Measurements from ENCODE around the gene EIF3D. TPM values are rescaled to one million over a fixed set of nuclear protein-coding genes. Genes with fewer than 3 reads are reported as not detected.

EIF3D gene
- total and polyA plus RNA-seq, 2 of the 13 experiments (the other 11 are each of a cell fraction or from before 2014, with no cell fraction given) = 118 to 274 TPM

- in situ Hi-C loops (cut with HindIII; ENCODE audit: extremely low pct_ligation_motif_present, low pct_unique_long_range_greater_than_20kb) (no loop called here), intact Hi-C loops (cut with micrococcal nuclease; ENCODE audit: unreplicated experiment) (no loop called here)
- Histone ChIP-seq H3K4me3 (replicated peaks in 1 of 3; ENCODE audit: insufficient read depth in 1 of 3, low read depth in 2 of 3, low read length in 3 of 3) (no peak overlapping the region), H3K27me3 (ENCODE audit: control insufficient read depth in 1 of 2, insufficient read depth in 2 of 2, low read length in 2 of 2) (peaks cover 4 to 46% of the 10 kb centered on the region in 2 experiments), H3K79me2 (ENCODE audit: insufficient read depth, low read length) (no peaks in the 10 kb centered on the region), H3K36me3 (replicated peaks in 1 of 2; ENCODE audit: control insufficient read depth in 1 of 2, insufficient read depth in 2 of 2, low read length in 2 of 2) (no peaks in the 10 kb centered on the region), H4K20me1 (ENCODE audit: insufficient read depth, low read length) (no peaks in the 10 kb centered on the region), H3K9ac (ENCODE audit: insufficient read depth, low read depth, low read length) (no peak overlapping the region), H2AFZ (ENCODE audit: low read length) (no peak overlapping the region), H3K27ac (ENCODE audit: extremely low read length, insufficient read depth, low read length) (no peak overlapping the region), H3K4me1 (ENCODE audit: insufficient read depth, low read length) (0 out of 2 replicates have a peak, but pooled peaks cover 4% of the 10 kb centered on the region), H3K9me3 (ENCODE audit: low read length) (no peaks in the 10 kb centered on the region), H3K4me2 (ENCODE audit: low read depth, low read length) (no peak overlapping the region)
- CTCF ChIA-PET (ENCODE audit: low intra/inter-chr PET ratio, low total read pairs) = no interaction called here
- ATAC-seq = no peak
- no peak for FAIRE-seq
- DNase-seq (ENCODE audit: low spot score) = no peak
- POLR2A ChIA-PET = no interaction called here
- 42% methylated on average over 9 of the region's 13 CpGs for WGBS (ENCODE audit: low lambda C conversion rate)
- no TSS peak for BruUV-seq (replicated peaks)
- TF ChIP-seq ZBTB2 (CRISPR knock-in tag; IDR thresholded peaks at IDR 0.05; ENCODE audit: low read depth) (no peak), CREM (IDR thresholded peaks at IDR 0.05) (no peak), CREM (CRISPR knock-in tag; IDR thresholded peaks at IDR 0.05) (no peak), FUBP1 (CRISPR knock-in tag; IDR thresholded peaks at IDR 0.05; ENCODE audit: borderline replicate concordance) (no peak), ZNF570 (CRISPR knock-in tag; IDR thresholded peaks at IDR 0.05; ENCODE audit: borderline replicate concordance) (no peak), ZNF83 (CRISPR knock-in tag; IDR thresholded peaks at IDR 0.05; ENCODE audit: borderline replicate concordance) (no peak), SOX13 (IDR thresholded peaks at IDR 0.05) (no peak), SOX13 (CRISPR knock-in tag; conservative IDR thresholded peaks at IDR 0.05 in 1 of 2, IDR thresholded peaks at IDR 0.05 in 1 of 2) (no peak), ZNF746 (CRISPR knock-in tag; IDR thresholded peaks at IDR 0.05) (no peak), TBX2 (CRISPR knock-in tag; IDR thresholded peaks at IDR 0.05; ENCODE audit: borderline replicate concordance) (no peak), ZNF619 (CRISPR knock-in tag; IDR thresholded peaks at IDR 0.05) (no peak), GTF2F1 (IDR thresholded peaks at IDR 0.05; ENCODE audit: low read length) (no peak), GMEB1 (CRISPR knock-in tag; IDR thresholded peaks at IDR 0.05; ENCODE audit: borderline replicate concordance) (no peak), ZNF225 (CRISPR knock-in tag; IDR thresholded peaks at IDR 0.05) (no peak)
- TF ChIP-seq, protein P1, sequence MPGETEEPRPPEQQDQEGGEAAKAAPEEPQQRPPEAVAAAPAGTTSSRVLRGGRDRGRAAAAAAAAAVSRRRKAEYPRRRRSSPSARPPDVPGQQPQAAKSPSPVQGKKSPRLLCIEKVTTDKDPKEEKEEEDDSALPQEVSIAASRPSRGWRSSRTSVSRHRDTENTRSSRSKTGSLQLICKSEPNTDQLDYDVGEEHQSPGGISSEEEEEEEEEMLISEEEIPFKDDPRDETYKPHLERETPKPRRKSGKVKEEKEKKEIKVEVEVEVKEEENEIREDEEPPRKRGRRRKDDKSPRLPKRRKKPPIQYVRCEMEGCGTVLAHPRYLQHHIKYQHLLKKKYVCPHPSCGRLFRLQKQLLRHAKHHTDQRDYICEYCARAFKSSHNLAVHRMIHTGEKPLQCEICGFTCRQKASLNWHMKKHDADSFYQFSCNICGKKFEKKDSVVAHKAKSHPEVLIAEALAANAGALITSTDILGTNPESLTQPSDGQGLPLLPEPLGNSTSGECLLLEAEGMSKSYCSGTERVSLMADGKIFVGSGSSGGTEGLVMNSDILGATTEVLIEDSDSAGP (CRISPR knock-in tag; IDR thresholded peaks at IDR 0.05; ENCODE audit: borderline replicate concordance) = no peak
- TF ChIP-seq, protein P2, sequence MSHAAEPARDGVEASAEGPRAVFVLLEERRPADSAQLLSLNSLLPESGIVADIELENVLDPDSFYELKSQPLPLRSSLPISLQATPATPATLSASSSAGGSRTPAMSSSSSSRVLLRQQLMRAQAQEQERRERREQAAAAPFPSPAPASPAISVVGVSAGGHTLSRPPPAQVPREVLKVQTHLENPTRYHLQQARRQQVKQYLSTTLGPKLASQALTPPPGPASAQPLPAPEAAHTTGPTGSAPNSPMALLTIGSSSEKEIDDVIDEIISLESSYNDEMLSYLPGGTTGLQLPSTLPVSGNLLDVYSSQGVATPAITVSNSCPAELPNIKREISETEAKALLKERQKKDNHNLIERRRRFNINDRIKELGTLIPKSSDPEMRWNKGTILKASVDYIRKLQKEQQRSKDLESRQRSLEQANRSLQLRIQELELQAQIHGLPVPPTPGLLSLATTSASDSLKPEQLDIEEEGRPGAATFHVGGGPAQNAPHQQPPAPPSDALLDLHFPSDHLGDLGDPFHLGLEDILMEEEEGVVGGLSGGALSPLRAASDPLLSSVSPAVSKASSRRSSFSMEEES (CRISPR knock-in tag; IDR thresholded peaks at IDR 0.05) = no peak
Observed at GRCh38 chr22:36550701-36551495, 21.9 kb upstream of the EIF3D start.
